OCI-LY7 (cell line): Measurements from ENCODE around the gene PLPP1. TPM values are rescaled to one million over a fixed set of nuclear protein-coding genes. Genes with fewer than 3 reads are reported as not detected.

Experiments
- BruUV-seq: library from RNA; stranded (reverse); fragments of 400-500 nt; replicated peaks from 2 replicates; lab custom pipeline; 2021; lab: Mats Ljungman, UMichigan
- CTCF ChIA-PET: fragments of 300-600 bp; sonication (Branson Sonifier 250); formaldehyde crosslinking; loops from one replicate; lab custom pipeline; 2022; ENCODE audit warnings: antibody characterized with exemption; ENCODE audit not compliant: unreplicated experiment; lab: Charles Lee
- POLR2A ChIA-PET: fragments of 300-600 bp; sonication (Branson Sonifier 250); formaldehyde crosslinking; loops from one replicate; lab custom pipeline; 2022; ENCODE audit warnings: antibody characterized with exemption; lab: Charles Lee
- DNase-seq: peaks from one replicate; pipeline ENCODE4 v3.0.0-alpha.2; 2015; ENCODE audit warnings: low spot score
- H2AFZ ChIP-seq: fragments of 200-600 bp; sonication (generic), shearing (Covaris generic); 2 replicates; pipeline ENCODE4 v1.6.1; 2014; ENCODE audit warnings: mild to moderate bottlenecking, antibody characterized with exemption, low read length, moderate library complexity
- H3K27ac ChIP-seq: fragments of 200-600 bp; sonication (generic); 2 replicates; pipeline ENCODE4 v1.5.1; 2014; ENCODE audit warnings: mixed run types, low read depth, mild to moderate bottlenecking, moderate library complexity, low read length, inconsistent platforms; ENCODE audit not compliant: poor library complexity, severe bottlenecking
- H3K36me3 ChIP-seq: fragments of 200-600 bp; sonication (generic); 2 replicates; pipeline ENCODE4 v1.6.1; 2014; ENCODE audit warnings: mild to moderate bottlenecking, antibody characterized with exemption, low read length, moderate library complexity, mixed read lengths; ENCODE audit not compliant: insufficient read depth
- H3K4me1 ChIP-seq: fragments of 200-600 bp; sonication (generic); 2 replicates; pipeline ENCODE4 v1.5.1; 2014; ENCODE audit warnings: mild to moderate bottlenecking, low read length; ENCODE audit not compliant: insufficient read depth, poor library complexity, severe bottlenecking
- H3K4me2 ChIP-seq: fragments of 200-600 bp; sonication (generic); 2 replicates; pipeline ENCODE4 v1.6.1; 2014; ENCODE audit warnings: mild to moderate bottlenecking, low read length
- H3K4me3 ChIP-seq: fragments of 200-600 bp; sonication (generic); 2 replicates; pipeline ENCODE4 v1.5.1; 2014; ENCODE audit warnings: mild to moderate bottlenecking, low read depth, low read length; ENCODE audit not compliant: poor library complexity, severe bottlenecking
- H3K79me2 ChIP-seq: fragments of 200-600 bp; sonication (generic); 2 replicates; pipeline ENCODE4 v1.6.1; 2016; ENCODE audit warnings: low read depth, mild to moderate bottlenecking, low read length, moderate library complexity, mixed read lengths; ENCODE audit not compliant: insufficient read depth
- H3K9me2 ChIP-seq: fragments of 200-600 bp; sonication (generic); 2 replicates; pipeline ENCODE4 v1.6.1; 2016; ENCODE audit warnings: mild to moderate bottlenecking, low read length, mixed read lengths; ENCODE audit not compliant: insufficient read depth
- H3K9me3 ChIP-seq: fragments of 200-600 bp; sonication (generic); 2 replicates; pipeline ENCODE4 v1.6.1; 2014; ENCODE audit warnings: mild to moderate bottlenecking, mixed run types, low read length, mixed read lengths
- H4K20me1 ChIP-seq: fragments of 200-600 bp; sonication (generic); 2 replicates; pipeline ENCODE4 v1.6.1; 2014; ENCODE audit warnings: mild to moderate bottlenecking, antibody characterized with exemption, low read length, moderate library complexity, mixed read lengths; ENCODE audit not compliant: insufficient read depth
- EZH2phosphoT487 ChIP-seq: fragments of 200-600 bp; sonication (generic); IDR thresholded peaks from 2 replicates; pipeline ENCODE4 v1.6.1; 2018; ENCODE audit warnings: low read depth, borderline replicate concordance, mild to moderate bottlenecking, mixed run types, antibody characterized with exemption, low read length, moderate library complexity, mixed read lengths
- intact Hi-C: fragments of 100-400 bp; cut with micrococcal nuclease; formaldehyde crosslinking; loops from one replicate; pipeline ENCODE4 v1.10.0; 2022; ENCODE audit not compliant: unreplicated experiment
- total RNA-seq, 2 experiments: library from RNA; depleted of rRNA in 1 of 2; stranded (reverse); fragments of >200 nt in 1 of 2; shearing (Covaris generic) in 1 of 2; gene quantifications; 2 replicates each; pipeline ENCODE4 v1.2.3, GENCODE V29; 2014 to 2022
- TF ChIP-seq, protein P1 (sequence below): fragments of 200-600 bp; sonication (generic); conservative IDR thresholded peaks from 2 replicates; pipeline ENCODE4 v1.5.1; 2014; ENCODE audit warnings: mild to moderate bottlenecking, antibody characterized with exemption, low read length, moderate library complexity, mixed read lengths

Gene PLPP1
- total RNA-seq, 2 experiments from 2014 or later, result 2.3 to 6.8 TPM

DNA sequence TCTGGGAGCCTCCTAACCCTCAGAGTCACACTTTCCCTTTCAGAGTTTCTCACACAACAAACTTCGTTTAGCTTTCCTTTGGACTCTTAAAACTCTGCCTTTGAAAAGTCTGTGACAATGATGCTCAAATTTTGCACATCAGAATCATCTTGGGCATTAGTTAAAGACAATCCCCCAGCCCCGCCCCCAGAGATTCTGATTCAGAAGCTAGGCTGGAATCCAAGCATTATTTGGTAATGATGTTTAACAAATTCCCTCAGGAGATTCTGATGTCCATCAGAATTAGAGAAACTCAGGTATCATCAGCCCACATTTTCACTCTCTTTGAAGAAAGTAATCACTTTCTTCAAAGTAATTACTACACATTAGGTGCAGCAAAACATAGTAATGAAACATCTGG, 9.6 kb upstream of the PLPP1 start:
- no peaks in the 10 kb centered on the region for H4K20me1 ChIP-seq
- no peak for DNase-seq
- peaks cover 12% of the 10 kb centered on the region for H3K4me1 ChIP-seq
- H2AFZ ChIP-seq, result no peak overlapping the region
- intact Hi-C loops, result no loop called here
- H3K9me3 ChIP-seq, result no peaks in the 10 kb centered on the region
- BruUV-seq, result no TSS peak
- ChIA-PET CTCF (no interaction called here), POLR2A (interaction anchor here (0.6 kb wide), 1 partner anchor 21 kb away, joined by 3 read pairs; no protein-coding TSS in a partner anchor)
- no peaks in the 10 kb centered on the region for H3K36me3 ChIP-seq
- H3K9me2 ChIP-seq, result no peaks in the 10 kb centered on the region
- no peak overlapping the region for H3K4me2 ChIP-seq
- H3K4me3 ChIP-seq, result no peak overlapping the region
- H3K27ac ChIP-seq, result no peak overlapping the region
- H3K79me2 ChIP-seq, result no peaks in the 10 kb centered on the region
- no peak for TF ChIP-seq EZH2phosphoT487
- TF ChIP-seq, protein P1, sequence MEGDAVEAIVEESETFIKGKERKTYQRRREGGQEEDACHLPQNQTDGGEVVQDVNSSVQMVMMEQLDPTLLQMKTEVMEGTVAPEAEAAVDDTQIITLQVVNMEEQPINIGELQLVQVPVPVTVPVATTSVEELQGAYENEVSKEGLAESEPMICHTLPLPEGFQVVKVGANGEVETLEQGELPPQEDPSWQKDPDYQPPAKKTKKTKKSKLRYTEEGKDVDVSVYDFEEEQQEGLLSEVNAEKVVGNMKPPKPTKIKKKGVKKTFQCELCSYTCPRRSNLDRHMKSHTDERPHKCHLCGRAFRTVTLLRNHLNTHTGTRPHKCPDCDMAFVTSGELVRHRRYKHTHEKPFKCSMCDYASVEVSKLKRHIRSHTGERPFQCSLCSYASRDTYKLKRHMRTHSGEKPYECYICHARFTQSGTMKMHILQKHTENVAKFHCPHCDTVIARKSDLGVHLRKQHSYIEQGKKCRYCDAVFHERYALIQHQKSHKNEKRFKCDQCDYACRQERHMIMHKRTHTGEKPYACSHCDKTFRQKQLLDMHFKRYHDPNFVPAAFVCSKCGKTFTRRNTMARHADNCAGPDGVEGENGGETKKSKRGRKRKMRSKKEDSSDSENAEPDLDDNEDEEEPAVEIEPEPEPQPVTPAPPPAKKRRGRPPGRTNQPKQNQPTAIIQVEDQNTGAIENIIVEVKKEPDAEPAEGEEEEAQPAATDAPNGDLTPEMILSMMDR, result no peak

DNA sequence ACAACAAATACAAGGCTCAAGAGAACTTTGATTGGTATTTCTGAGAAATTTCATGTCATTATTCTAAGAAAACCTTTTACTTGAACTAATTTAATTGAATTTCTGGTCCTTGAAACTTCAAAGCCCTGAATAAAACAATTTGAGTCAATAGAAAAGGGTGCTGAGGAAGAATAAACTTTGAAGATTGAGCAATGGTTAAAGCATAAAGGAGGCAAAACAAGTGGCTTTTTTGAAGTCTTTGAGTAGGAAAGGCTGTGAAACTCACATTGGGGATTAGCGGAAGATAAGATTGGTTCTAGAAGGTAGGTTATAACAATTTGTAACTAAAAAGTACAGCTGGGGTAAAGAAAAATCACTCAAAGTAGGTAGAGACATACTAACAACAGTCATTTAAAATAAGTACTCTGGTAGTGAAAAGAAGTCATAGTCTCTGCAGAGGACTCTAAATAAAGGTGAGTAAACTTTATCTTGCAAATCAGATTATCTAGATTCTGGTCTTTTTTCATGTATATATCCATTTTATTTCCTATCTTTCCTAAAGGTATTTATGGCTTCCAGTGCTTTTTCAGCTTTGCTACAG, 6.4 kb upstream of the PLPP1 start:
- Histone ChIP-seq H3K4me2 (no peak overlapping the region), H3K79me2 (no peaks in the 10 kb centered on the region), H3K9me2 (no peaks in the 10 kb centered on the region), H4K20me1 (no peaks in the 10 kb centered on the region), H3K36me3 (no peaks in the 10 kb centered on the region), H3K9me3 (no peaks in the 10 kb centered on the region), H3K4me1 (peaks cover 23% of the 10 kb centered on the region), H2AFZ (peak overlapping the region; percentile 28; the same call in 1 of the 2 replicates), H3K27ac (no peak overlapping the region), H3K4me3 (no peak overlapping the region)
- POLR2A ChIA-PET, result interaction anchor here (0.6 to 0.9 kb wide), 2 partner anchors 12 to 37 kb away, joined by 3 to 5 read pairs; no protein-coding TSS in a partner anchor
- CTCF ChIA-PET, result no interaction called here
- intact Hi-C loops, result no loop called here
- DNase-seq, result no peak
- TF ChIP-seq, protein P1, result no peak
- TF ChIP-seq EZH2phosphoT487, result no peak
- no TSS peak for BruUV-seq

DNA sequence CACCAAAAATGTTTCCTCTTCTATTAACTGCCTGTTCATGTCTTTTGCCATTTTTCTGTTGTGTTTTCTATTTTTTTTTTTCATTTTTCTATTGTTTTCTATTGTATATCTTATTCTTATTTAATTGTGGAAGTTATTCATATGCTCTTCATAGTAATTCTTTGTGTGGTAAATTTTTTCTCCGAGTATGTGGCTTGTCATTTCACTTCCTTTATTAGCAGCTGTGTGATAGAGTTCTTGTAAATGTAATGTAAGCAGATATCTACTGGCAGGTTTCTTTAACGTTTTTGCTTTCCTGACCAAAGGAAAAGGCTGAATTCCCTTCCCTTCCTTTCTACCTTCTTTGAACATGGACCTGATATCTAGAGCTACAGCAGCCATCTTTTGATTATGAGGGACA, 5.8 kb upstream of the PLPP1 start:
- POLR2A ChIA-PET, result interaction anchor here (0.6 to 0.9 kb wide), 2 partner anchors 11 to 36 kb away, joined by 3 to 5 read pairs; no protein-coding TSS in a partner anchor
- no peak overlapping the region for H3K4me3 ChIP-seq
- no peak overlapping the region for H3K27ac ChIP-seq

More for the DNA sequence above, 5.8 kb upstream of the PLPP1 start:
- intact Hi-C loops, result no loop called here
- H3K4me2 ChIP-seq, result peak overlapping the region; percentile 44
- CTCF ChIA-PET, result no interaction called here
- no peaks in the 10 kb centered on the region for H3K9me2 ChIP-seq
- DNase-seq, result peak; percentile 11
- H4K20me1 ChIP-seq, result no peaks in the 10 kb centered on the region
- no peaks in the 10 kb centered on the region for H3K36me3 ChIP-seq
- peak overlapping the region; percentile 28 for H2AFZ ChIP-seq
- H3K4me1 ChIP-seq, result peaks cover 29% of the 10 kb centered on the region
- no TSS peak for BruUV-seq
- no peaks in the 10 kb centered on the region for H3K9me3 ChIP-seq
- no peak for TF ChIP-seq EZH2phosphoT487
- TF ChIP-seq, protein P1, result no peak
- no peaks in the 10 kb centered on the region for H3K79me2 ChIP-seq
